Heart left ventricle (tissue), 13 donors: ENCODE results near the gene EGLN3.

ENCODE experiments used
- POLR2A ChIP-seq, 2 donors: fragments of 450-650 bp; IDR thresholded peaks; one replicate each; pipeline ENCODE4 v1.6.1; 2017; ENCODE audit warnings: antibody characterized with exemption in 2 of 2, mild to moderate bottlenecking in 2 of 2, moderate library complexity in 2 of 2
- TF ChIP-seq, protein P1 (sequence below), 12 donors: fragments of 200-600 bp; sonication (generic) in 4 of 12; IDR thresholded peaks; one replicate each; pipeline versions ENCODE4 v1.5.0 to v1.8.0; 2018 to 2022; ENCODE audit warnings: antibody characterized with exemption in 12 of 12, mild to moderate bottlenecking in 5 of 12
- donor health status: ischemic (EF 13 %, LVEDD 7.1; RV severe dilation, severe dysfunction).
- donor health status: DM: no; HTN: yes; CAD: no.
- donor health status: DM: no; HTN: no; CAD: no.
- donor health status: ischemic (EF 25% LVEDD 6.9; RV normal size, moderate dysfunction).
- donor health status: ischemic (EF 25% LVEDD 5.7; RV mildly dilated, moderate dysfunction).
- donor health status: ischemic (EF 35%, LVEDD 5.7; RV mildly dilated, moderate dysfunction).
- donor health status: nonischemic (EF 11% LVEDD 7.7; RV severe dilation, severe dysfunction).
- donor health status: DM: yes; HTN: yes; CAD: no.
- donor health status: PGD.
- donor health status: ischemic (EF 29% LVEDD 5.4; RV normal size, mild dysfunction).
- donor health status: nonischemic (EF 23%, LVEDD 6.1; RV moderate dilation, normal function).

DNA sequence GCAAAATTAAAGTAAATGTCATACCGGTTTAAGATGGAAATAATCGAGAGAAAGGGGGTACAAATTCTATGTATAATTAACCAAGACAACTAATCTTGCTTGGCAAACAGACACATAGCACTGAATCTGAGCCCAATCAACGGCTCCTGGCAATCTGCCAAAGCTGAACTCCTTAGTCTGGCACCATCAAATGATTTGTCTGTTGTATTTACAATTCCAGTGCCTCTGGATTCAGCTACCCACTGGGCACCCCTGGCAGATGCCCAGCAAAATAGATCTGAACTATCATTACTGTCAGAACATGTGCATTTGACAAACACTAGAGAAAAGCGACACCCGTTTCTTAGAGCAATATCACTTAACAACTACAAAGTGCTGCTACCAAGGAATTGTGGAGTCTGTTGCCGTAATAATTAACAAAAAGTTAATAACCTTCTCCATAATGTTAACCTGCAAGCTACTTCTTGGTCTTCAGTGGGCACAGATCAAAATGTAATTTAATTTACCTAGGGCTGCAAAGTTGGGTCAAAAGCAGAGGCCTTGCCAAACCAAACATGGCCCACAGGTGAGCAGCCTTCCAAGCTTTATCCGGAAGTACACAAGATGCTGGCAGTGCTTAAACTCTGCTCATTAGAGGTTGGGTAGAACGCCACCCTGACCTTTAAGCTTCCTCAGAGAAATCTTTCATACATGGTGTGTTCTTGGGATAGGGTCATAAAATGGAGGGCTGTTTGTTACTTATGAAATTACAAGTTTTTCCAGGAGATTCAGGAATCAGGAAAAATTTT is 7.6 kb downstream of the EGLN3 start:
- TF ChIP-seq, protein P1, sequence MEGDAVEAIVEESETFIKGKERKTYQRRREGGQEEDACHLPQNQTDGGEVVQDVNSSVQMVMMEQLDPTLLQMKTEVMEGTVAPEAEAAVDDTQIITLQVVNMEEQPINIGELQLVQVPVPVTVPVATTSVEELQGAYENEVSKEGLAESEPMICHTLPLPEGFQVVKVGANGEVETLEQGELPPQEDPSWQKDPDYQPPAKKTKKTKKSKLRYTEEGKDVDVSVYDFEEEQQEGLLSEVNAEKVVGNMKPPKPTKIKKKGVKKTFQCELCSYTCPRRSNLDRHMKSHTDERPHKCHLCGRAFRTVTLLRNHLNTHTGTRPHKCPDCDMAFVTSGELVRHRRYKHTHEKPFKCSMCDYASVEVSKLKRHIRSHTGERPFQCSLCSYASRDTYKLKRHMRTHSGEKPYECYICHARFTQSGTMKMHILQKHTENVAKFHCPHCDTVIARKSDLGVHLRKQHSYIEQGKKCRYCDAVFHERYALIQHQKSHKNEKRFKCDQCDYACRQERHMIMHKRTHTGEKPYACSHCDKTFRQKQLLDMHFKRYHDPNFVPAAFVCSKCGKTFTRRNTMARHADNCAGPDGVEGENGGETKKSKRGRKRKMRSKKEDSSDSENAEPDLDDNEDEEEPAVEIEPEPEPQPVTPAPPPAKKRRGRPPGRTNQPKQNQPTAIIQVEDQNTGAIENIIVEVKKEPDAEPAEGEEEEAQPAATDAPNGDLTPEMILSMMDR (IDR thresholded peaks at IDR 0.05) = no peak
- no peak for TF ChIP-seq POLR2A (IDR thresholded peaks at IDR 0.05)
